GM19238 (cell line): Measurements from ENCODE around the gene NDUFAF8.

Experiments
- DNase-seq: peaks from one replicate; pipeline ENCODE4 v3.0.0; 2011; ENCODE audit warnings: low spot score; ENCODE audit not compliant: insufficient read length

The NDUFAF8 gene

DNA sequence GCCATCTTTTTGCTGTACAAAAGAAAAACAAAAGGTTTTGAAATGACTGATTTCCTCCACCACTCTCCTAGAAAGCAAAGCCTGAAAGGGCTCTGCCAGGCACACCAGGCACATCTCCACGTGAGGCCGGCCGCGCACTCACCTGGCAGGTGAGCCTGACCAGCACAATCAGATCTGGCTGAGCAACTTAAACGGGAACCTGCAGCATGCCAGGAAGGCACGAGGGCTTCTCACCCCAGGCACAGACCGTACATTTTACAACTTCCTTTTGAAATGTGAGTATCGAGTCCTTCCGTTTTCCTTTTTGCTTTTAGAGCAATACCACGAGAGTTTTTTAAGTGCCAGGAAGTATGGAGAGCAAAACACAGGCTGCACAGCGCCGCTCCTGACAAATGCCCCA is 33.5 kb downstream of the NDUFAF8 start:
- DNase-seq, result no peak

DNA sequence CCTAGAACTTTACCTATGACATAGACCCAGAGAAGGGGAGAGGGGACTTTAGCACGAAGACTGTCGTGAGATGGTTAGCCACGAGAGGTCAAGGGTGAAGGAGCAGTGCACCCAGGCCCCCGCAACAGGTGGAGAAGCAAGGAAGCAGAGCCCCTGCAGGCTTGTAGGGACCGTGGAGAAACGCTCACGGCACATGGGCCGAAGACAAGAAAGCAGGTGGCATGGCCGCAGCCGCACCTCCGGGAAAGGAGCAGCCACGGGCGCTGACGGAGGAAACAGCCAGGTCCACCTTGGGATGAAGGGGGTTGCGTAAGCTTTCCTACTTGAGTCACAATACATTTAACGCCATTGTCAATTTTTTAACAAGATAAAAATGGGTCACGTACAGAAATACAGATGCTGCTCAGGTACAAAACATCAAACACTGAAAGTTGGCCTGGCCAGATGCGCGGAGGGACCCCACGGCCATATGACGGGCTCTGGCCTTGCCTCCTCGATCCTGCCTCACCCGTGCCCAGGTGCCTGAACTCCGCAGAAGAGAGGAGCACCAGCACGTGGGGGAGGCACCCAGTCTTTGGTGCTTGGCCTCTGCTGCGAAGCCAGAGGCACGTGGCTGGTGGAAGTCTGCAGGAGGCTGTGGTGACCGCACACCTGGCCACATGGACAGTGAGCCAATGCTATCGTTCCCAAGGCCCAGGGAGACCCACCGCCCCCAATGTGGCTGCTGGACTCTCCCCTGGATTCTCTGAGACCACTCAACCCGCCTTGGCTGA is 34.8 kb downstream of the NDUFAF8 start:
- DNase-seq, result no peak

DNA sequence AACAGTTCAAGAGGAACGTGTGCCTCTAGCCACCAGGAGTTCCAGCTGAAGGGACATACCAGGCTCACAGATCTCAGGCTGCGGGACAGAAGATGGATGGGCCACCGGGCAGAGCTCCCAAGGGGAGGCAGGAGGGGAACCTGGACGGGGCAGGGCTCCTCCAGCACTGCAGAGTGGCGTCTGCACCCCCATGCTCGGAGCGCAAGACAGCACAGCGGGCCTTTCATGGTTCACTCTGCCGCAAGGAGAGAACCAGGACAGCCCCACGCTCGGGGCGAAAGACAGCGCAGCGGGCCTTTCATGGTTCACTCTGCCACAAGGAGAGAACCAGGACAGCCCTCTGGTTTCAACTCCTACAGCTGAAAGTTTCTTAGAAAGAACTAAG is 35.3 kb downstream of the NDUFAF8 start:
- no peak for DNase-seq

DNA sequence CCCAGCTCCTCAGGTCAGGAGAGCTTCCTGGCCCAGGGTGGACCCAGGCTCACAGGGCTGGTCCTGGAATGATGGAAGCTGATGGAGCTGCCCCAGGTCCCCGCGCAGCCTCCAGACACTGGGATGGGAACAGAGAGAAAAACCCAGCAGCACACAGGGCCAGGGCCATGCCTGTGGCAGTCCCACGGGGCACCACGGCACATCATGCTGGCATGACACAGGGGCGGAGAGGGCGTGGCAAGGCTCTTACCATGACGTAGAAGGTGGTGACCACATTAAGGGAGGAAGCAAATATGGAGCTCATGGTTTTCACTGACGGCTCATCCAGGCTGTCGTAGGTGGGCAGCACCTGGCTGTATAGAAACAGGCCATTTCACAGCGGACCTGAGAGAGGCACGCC is 37.7 kb downstream of the NDUFAF8 start:
- DNase-seq, result no peak

DNA sequence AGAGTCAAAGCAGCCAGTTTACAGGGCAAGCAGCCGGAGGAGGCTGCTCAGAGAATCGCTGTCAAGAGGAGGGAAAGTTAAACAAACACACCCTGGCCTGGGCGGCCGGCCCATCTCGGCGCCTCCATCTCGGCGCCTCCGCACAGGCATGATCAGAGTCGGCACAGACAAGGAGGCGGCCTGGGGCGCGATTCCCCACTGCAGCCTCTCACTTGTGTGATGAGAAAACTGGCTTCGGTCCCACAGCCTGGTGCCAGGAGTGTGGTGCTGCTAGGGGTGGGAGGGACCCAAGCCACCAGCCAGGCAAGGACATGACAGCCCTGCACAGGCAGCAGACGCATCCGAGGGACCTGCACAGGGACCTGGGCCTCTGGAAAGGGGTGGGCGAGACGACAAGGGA is 38.3 kb downstream of the NDUFAF8 start:
- DNase-seq, result no peak

DNA sequence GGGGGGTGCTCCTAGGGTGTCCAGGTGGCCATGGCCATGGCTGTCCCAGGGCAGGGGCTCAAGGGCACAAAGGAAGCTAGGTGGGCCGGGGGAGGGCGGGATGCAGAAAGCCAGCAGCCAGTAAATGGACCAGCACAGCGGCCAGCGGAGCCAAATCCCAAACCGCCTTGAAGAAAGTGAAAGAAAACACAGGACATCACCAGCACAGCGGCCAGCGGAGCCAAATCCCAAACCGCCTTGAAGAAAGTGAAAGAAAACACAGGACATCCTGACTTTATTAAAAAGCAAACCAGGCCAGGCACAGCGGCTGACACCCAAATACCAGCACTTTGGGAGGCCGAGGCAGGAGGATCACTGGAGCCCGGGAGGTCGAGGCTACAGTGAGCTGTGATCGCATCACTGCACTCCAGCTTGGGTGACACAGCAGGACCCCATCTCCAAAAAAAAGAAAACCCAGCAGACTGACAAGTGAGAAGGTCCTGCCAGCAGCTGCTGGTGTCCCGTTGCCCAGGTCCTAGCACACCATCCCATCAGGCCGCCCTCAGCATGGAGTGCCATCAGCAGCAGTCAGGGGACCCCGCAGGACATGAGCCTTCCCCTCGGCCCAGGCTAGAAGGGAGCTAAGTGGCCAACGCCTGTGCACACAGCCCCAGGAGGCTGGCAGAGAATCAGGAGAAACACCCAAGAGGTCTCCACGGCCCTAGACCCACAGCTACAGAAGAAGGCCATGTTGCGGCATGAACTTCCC is 39.0 kb downstream of the NDUFAF8 start:
- DNase-seq, result no peak

DNA sequence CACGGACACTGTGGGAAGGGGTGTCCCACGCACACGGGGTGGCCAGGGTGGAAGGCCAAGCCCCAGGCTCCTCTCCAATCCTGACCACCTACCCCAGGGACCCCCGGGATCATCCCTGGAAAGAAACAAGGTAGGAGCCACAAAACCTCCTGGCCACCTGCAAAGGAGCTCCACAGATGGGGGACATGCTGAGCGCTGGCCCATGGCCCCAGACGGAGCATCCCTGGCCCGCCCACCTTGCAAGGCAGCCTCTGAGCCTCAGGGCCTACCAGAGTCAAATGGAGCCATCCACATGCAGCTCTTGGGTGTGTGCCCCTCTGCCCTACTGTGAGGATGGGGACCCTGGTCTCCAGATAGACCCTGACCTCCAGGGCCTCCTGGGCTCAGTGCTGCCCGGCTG is 39.7 kb downstream of the NDUFAF8 start:
- no peak for DNase-seq

DNA sequence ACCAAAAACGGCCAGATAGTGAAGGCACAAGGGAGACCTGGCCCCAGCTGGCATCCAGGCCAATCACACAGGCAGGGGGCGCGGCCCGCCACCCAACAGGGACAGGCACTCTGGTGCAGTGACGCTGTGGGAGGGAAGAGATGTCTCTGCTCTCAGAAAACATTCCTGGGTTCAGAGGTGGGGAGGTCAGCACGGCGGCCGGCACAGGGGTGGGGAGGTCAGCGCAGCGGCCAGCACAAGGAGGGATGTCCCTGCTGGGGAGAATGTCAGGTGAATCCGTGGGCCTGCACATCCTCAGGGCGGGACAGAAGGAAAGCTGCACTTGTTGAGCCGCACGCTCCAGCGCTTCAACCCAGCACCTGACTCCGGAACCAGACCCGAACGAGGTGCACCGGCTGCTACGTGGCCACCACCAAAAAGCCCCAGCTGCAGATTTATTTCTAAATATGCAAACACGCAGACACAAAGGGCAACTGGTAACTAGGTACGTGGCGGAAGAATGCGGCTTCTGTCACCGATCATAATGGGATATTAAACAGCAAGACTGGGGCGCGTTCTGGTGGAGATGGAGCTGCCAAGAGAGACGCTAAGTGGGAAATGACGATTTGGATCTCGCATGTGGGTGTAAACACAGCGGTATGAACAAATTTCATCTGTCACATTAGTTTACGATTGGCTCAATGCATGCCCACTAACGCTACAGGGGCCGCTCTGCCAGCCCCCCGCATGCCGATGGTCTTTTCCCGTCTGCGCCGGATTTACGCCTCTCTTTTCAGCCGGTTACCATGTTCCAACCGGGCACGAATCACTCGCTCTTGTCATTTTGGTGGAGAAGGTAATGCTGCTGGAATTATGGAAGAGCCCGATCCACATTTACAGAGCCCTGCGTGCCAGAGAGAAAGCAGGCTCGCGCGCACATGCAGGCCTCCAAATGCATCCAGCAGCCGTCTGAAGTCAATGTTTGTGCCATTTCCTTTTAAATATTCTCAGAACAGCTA is 40.5 kb downstream of the NDUFAF8 start:
- no peak for DNase-seq

DNA sequence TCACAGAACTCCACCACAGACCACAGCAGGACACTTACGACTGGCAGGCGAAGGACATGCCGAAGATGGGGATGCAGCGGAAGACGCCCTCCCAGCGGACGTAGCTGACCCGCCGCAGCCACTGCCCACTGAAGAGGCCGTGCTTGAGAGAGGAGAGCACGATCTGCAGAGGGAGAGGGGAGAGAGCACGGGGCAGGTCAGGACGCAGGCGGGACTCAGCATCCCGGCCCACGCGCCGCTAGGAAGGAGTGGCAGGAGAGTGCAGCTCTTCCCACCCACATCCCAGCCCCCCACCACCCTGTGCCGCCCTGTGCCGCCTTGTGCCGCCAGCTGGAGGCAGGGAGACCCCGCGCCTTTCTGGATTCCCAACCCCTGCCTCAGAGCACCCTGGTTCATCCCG is 41.5 kb downstream of the NDUFAF8 start:
- DNase-seq, result no peak

DNA sequence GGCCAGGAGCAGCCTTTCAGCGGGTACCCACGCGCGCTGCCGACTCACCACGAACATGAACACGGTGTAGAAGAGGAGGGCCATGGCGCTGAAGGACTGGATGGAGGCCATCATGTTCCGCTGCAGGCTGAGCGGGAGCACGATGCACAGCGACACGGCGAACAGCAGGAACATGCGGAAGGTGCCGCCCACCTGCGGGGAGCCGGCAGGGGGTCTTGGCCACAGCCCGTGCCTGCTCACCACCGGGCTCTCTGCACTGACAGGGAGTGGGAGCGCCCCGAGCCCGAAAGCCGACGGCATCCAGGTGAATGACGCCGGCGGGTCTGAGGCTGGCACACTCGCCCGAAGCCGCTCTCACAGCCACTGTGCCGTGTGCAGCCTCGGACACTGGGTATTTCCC is 43.0 kb downstream of the NDUFAF8 start:
- no peak for DNase-seq

DNA sequence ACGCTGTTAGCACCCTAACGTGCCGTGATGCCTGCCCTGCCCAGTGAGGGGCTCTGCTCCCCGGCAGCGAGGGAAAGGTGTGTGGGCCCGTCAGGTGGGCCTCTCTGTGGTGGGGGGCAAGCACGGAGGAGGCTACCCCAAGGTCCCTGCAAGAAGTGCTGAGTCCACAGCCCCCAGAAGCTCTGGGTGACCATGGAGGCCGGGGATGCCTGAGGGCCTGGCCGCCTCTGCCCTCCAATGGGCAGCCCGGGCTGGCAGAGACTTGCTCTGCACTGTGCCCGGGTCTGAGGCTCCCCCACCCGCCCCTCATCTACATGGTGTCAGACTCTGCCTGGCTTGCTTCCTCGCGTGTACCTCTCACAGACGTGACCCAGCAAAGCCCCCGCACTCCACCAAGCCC is 43.8 kb downstream of the NDUFAF8 start:
- DNase-seq, result no peak

DNA sequence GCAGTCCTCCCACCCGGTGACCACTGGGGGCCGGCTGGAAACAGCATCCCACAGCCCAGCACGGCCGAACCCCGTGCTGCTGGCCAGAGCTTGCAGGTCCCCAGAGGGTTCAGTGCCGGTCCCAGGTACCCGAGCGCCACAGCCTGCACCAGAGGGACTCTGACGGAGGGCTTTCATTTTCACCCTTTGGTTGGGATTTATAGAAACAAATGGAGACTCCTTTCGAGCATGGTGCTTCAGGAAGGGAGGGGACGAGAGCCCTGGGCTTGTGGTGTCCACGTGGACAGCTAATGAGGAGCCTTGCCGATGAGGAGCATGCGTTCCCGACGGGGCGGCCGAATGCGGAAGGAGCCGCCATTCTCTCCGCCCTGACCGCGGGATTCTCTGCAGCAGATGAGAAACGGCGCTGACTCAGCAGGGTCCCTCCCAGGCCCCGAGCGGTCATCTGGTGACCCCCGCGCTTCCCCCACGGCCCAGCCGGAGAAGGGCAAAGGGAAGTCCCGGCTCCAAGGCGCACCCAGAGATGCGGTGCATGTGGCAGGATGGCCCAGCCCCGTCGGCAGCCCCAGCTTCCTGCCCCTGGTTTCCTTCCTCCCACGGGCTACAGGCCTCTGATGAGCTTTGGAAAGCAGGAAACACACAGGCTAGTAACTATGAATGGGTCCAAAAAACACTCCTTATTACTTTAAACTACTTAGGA is 46.2 kb downstream of the NDUFAF8 start:
- DNase-seq, result peak; percentile 74

DNA sequence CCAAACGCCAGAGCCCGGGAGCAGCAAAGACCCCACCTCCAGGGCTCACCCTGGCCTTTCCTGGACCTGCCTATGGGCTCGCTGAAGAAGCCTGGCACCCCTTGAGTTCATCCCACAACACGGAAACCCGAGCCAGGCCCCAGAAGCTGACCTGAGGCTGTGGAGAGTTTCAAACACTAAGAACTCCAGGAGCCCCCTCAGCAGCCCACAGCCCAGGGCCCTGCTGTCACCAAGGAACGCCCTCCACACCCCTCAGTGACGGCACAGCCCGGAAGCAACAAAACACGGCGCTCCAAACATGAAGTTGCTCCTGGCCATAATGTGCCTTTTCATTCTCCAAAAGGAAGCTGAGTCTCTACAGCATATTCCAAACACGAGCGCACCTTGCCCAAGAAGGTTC is 46.8 kb downstream of the NDUFAF8 start:
- no peak for DNase-seq

DNA sequence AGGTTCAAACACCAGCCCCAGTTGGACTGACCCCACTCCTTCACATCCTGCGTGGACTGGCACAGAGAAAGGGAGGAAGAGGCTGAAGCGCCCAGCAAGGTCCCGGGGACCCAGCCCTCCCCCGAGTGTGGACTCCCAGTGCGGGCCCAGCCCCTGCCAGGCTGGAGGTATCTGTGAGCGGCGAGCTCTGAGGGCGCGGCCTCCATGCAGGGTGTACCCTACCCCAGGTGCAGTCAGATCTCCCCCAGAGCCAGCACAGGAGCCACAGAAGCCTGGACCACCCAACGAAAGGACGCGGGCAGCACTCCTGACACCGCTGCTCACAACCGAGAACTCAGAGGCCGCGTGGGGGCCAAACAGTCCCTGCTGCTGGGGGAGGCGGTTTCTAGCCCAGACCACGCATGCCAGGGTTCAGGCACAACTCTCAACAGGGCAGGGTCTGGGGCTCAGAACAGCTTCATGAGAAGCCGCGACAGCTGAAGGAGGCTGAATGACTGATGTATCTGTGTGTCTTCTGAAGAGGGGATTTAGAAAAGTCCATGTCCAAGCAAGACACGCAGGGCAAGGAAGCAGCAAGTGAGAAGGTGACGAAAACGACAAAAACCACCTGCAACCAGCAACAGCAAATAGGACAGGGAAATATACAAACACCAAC is 47.5 kb downstream of the NDUFAF8 start:
- no peak for DNase-seq

DNA sequence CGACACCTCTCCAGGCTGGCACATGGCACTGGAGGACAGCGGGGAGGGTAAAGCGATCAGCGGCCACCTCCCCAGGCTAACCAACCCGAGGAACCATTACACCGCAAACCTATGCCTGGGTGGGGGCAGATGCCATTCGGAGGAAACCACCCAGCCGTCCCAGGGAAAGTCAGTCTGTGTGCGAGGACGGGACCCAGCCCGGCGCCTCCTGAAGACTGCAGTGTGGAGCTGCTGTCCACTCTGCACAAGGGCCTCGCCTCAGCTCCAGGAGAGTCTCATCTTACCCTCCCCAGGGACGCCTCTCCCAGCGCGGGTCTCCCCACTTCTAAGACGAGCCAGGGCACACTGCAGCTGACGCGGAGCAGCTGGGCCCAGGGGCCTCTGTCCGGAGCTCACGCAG is 48.0 kb downstream of the NDUFAF8 start:
- DNase-seq, result no peak

DNA sequence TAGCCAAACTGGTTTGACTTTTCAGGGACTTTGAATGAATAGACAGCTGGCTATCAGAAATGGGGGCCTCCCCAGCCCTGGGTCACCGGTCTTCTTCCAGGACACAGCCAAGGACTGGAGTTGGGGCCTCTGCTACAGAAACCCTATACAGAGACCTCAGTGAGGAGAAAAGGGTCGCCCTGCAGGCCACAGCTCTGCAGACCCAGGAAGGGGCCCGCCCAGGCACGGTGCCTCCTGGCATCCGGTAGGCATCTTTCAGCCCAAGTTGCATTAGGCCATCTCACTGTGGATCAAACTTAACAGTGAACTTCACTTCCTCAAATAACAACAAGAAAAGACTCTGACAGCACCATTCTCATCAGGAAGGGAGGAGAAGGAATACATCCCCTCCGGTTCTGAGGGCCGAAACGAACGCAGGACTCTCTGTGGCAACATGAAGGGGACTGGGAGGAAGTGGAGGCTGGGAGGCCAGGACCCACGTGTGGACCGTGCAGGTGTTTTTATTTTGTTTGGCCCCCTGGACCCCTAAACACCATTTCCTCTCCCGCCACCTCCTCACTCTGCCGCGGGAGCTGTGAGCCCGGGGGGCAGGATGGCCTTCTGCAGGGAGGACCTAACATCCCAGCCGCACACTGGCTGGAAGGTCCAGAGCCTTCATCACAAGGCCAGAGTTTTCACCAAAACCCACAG is 48.8 kb downstream of the NDUFAF8 start:
- DNase-seq, result no peak

DNA sequence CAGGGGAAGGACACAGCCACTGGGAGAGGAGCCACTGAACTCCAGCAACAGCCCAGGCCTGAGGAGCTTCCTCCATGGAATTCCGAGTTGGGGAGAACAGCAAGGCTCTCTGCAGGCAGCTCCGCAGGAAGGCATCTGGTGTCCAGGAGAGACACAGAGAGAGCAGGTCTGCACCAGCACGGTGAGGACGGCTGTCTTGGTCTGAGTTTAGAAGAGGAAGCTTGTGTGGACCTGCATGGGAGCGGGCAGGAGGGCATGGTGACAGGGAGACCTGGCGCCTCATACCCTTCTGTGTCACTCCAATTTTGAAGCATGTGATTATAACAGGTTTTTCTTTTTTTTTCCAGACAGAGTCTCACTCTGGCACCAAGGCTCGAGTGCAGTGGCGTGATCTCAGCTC is 49.6 kb downstream of the NDUFAF8 start:
- DNase-seq, result no peak

DNA sequence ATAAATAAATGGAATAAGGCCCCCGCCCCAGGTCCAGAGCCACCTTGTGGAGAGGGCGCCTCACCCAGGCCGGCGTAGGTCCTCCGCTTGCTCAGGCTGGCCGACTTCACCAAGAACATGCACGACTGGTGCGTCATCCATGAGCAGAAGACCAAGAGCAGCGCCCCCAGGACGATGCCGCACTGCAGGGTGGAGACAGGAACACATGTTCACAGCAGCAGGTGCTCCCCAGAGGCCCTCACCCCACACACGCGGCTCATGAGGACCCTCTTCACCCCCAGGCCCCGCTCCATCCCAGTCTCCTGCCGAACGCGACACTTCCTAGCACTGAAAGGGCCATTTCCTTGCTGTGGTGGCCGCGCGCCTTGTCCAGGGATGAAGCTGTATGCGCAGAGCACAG is 50.5 kb downstream of the NDUFAF8 start:
- no peak for DNase-seq

DNA sequence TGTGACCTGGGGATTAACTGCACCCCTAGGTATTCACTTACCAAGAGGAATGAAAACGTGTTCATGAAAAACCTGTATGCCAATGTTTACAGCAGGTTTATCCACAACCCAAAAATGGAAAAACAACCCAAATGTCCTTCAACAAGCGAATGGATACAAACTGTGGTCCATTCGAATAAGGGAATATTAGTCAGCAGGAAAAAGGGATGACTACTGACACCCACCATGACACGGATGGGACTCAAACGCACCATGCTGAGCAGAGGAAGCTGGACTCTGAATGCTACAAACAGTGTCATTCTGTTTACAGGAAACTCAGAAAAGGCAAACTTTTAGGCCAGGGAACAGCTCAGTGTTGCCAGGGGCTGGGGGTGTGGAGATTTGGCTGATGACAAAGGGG is 51.1 kb downstream of the NDUFAF8 start:
- no peak for DNase-seq
